H1 (cell line): ENCODE data around the gene STKLD1. TPM values are rescaled to one million over a fixed set of nuclear protein-coding genes. Genes with fewer than 3 reads are reported as not detected.

Experiments used
- ASH2L ChIP-seq: fragments of 200-600, 300-600 bp; sonication (generic); IDR thresholded peaks from one replicate; pipeline ENCODE4 v1.7.1; 2017; ENCODE audit warnings: low read length
- BACH1 ChIP-seq: IDR thresholded peaks from 2 replicates; pipeline ENCODE4 v1.6.1; 2012; ENCODE audit warnings: low read length, improper control_type of control experiment
- BCL11A ChIP-seq, 2 experiments: IDR thresholded peaks; one replicate each; pipeline ENCODE4 v1.6.1; 2011; ENCODE audit warnings: low read depth in 2 of 2, low read length in 2 of 2, mild to moderate bottlenecking in 2 of 2
- CBX8 ChIP-seq: fragments of 300-800, 300-1000 bp; sonication (generic); IDR thresholded peaks from 2 replicates; pipeline ENCODE4 v1.7.1; 2016; ENCODE audit warnings: low read depth, low read length, borderline replicate concordance
- CTBP2 ChIP-seq: IDR thresholded peaks from 2 replicates; pipeline ENCODE4 v1.7.0; 2011; ENCODE audit warnings: borderline replicate concordance, mild to moderate bottlenecking, moderate library complexity, mixed read lengths, low read length; ENCODE audit not compliant: insufficient read depth, insufficient read length
- EGR1 ChIP-seq: IDR thresholded peaks from 2 replicates; pipeline ENCODE4 v1.6.1; 2011; ENCODE audit warnings: low read depth, low read length, borderline replicate concordance
- EZH2 ChIP-seq: fragments of 200-600 bp; sonication (generic); IDR thresholded peaks from 2 replicates; pipeline ENCODE4 v1.7.1; 2012; ENCODE audit warnings: low read depth, mild to moderate bottlenecking, moderate library complexity, low read length, inconsistent platforms; ENCODE audit not compliant: severe bottlenecking
- HDAC6 ChIP-seq: IDR thresholded peaks from one replicate; pipeline ENCODE4 v1.7.1; 2012; ENCODE audit warnings: low read depth, mild to moderate bottlenecking, inconsistent platforms, low read length, moderate library complexity
- KDM1A ChIP-seq: fragments of 200-600, 300-600 bp; sonication (generic); IDR thresholded peaks from 2 replicates; pipeline ENCODE4 v1.7.1; 2016; ENCODE audit warnings: mild to moderate bottlenecking, low read length, borderline replicate concordance
- MAFK ChIP-seq: IDR thresholded peaks from 2 replicates; pipeline ENCODE4 v1.6.1; 2012; ENCODE audit warnings: low read depth, mild to moderate bottlenecking, improper control_type of control experiment, low read length
- RXRA ChIP-seq: IDR thresholded peaks from 2 replicates; pipeline ENCODE4 v1.6.1; 2011; ENCODE audit warnings: low read depth, mild to moderate bottlenecking, low read length, moderate library complexity; ENCODE audit not compliant: insufficient read depth
- SIN3A ChIP-seq, 2 experiments: IDR thresholded peaks in 1 of 2; conservative IDR thresholded peaks in 1 of 2; 2 replicates each; pipeline ENCODE4 v1.6.1; 2011 to 2012; ENCODE audit warnings: low read length in 2 of 2, improper control_type of control experiment in 1 of 2, low read depth in 1 of 2, mild to moderate bottlenecking in 1 of 2
- SIRT6 ChIP-seq: IDR thresholded peaks from one replicate; pipeline ENCODE4 v1.7.1; 2012; ENCODE audit warnings: low read length, inconsistent platforms
- SP1 ChIP-seq: IDR thresholded peaks from 2 replicates; pipeline ENCODE4 v1.6.1; 2011; ENCODE audit warnings: low read depth, low read length
- SRF ChIP-seq: IDR thresholded peaks from 2 replicates; pipeline ENCODE4 v1.6.1; 2011; ENCODE audit warnings: mild to moderate bottlenecking, low read depth, low read length, moderate library complexity
- SUZ12 ChIP-seq: fragments of 200-600 bp; sonication (generic); IDR thresholded peaks from 2 replicates; pipeline ENCODE4 v1.6.1; 2012; ENCODE audit warnings: mild to moderate bottlenecking, inconsistent platforms, low read length, moderate library complexity, mixed read lengths
- TCF12 ChIP-seq: IDR thresholded peaks from 2 replicates; pipeline ENCODE4 v1.6.1; 2011; ENCODE audit warnings: low read depth, mild to moderate bottlenecking, low read length
- ZNF274 ChIP-seq: IDR thresholded peaks from 2 replicates; pipeline ENCODE4 v1.7.0; 2012; ENCODE audit warnings: low read length, borderline replicate concordance; ENCODE audit errors: extremely low read depth
- polyA plus RNA-seq, 7 experiments: library from polyadenylated mRNA; depleted of rRNA in 3 of 7; stranded (reverse) in 5 of 7; unstranded in 2 of 7; fragments of >200 nt in 5 of 7; fragments of 200-250 nt in 2 of 7; gene quantifications; 1 replicate in 5 of 7; 2 replicates in 1 of 7; 4 replicates in 1 of 7; pipeline versions ENCODE4 v1.2.1 to v1.2.3, GENCODE V29; 2011 to 2013; ENCODE audit warnings: missing spikeins in 2 of 7, mixed read lengths in 2 of 7
- total RNA-seq: library from RNA; stranded (reverse); fragmentation: NEBNext Ultra II Directional; extraction: Animal tissue kit (Norgen Biotek cat#: 25700); gene quantifications from 2 replicates; pipeline ENCODE4 v1.2.1, GENCODE V29; 2021
- TF ChIP-seq, protein P1 (sequence below): IDR thresholded peaks from 2 replicates; pipeline ENCODE4 v1.6.1; 2011; ENCODE audit warnings: low read length, improper control_type of control experiment
- TF ChIP-seq, protein P2 (sequence below): IDR thresholded peaks from 2 replicates; pipeline ENCODE4 v1.6.1; 2012; ENCODE audit warnings: inconsistent platforms
- TF ChIP-seq, protein P3 (sequence below): IDR thresholded peaks from 2 replicates; pipeline ENCODE4 v1.6.1; 2012; ENCODE audit warnings: inconsistent platforms

Gene STKLD1
- total and polyA plus RNA-seq, 2 of the 8 experiments (the other 6 are each of a cell fraction or from before 2014, with no cell fraction given) = 0.26 TPM; not detected in 1

DNA sequence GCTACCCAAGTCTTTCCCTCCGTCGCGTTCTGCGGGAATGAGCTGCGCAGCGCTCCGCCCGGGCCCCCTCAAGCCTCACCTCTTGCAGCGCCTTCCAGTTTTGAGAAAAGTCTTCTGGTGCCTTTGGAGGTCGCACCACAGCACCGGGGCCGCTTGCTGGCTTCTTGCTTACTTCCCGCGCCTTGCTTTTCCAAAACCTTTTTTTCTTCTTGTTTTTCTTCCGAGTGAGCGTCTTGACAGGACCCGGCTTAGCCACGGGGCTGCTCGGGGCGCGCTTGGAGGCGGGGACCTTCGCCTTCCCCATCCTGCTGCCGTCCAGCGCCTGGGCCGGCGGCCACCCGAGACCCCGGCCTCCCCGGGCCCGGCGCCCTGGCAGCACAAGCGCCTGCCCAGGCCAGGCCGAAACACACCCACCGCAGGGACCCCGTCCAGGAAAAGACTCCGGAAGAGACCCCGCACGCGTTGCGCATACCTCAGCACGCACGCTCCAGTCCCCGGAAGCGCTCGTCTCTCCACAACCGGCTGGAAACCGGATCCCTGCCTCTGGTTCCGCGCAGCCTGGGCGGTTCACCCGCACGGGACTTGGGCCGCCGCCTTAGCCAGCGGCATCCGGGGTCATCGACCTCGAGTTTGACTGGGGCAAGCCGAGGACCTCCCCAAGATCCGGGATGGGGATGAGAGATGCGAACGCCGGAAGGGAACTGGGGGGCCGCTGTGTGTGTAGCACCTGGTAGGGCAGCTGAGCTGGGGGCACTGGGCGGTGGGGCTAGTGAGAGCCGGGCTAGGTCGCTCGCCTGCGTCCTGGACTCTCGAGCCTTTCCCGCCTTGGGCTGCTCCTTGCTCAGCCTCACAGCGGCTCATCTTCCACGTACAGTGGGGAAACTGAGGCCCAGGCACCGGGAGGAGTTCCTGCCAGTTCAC, 41.6 kb downstream of the STKLD1 start, which contains the start of gene REXO4 (continued):
- no peak for TF ChIP-seq EZH2
- TF ChIP-seq, protein P1, sequence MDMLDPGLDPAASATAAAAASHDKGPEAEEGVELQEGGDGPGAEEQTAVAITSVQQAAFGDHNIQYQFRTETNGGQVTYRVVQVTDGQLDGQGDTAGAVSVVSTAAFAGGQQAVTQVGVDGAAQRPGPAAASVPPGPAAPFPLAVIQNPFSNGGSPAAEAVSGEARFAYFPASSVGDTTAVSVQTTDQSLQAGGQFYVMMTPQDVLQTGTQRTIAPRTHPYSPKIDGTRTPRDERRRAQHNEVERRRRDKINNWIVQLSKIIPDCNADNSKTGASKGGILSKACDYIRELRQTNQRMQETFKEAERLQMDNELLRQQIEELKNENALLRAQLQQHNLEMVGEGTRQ = no peak
- no peak for TF ChIP-seq CBX8
- TF ChIP-seq, protein P2, sequence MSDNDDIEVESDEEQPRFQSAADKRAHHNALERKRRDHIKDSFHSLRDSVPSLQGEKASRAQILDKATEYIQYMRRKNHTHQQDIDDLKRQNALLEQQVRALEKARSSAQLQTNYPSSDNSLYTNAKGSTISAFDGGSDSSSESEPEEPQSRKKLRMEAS = peak; percentile 90
- no peak for TF ChIP-seq KDM1A
- TF ChIP-seq SUZ12 = no peak
- TF ChIP-seq SIN3A (conservative IDR thresholded peaks at IDR 0.05 in 1 of 2, IDR thresholded peaks at IDR 0.05 in 1 of 2; ENCODE audit: low read depth in 1 of 2, low read length in 2 of 2) = peak; percentile 22 to 95; a peak in 2 of 4 replicates
- peak; percentile 60; the same call in 1 of the 2 replicates for TF ChIP-seq SP1
- TF ChIP-seq SIRT6 = no peak
- TF ChIP-seq EGR1 = peak; percentile 69; the same call in 1 of the 2 replicates
- TF ChIP-seq CTBP2 = peak; percentile 91
- TF ChIP-seq RXRA = 0 out of 2 replicates have a peak, but pooled peaks have one; percentile 82
- no peak for TF ChIP-seq TCF12
- TF ChIP-seq HDAC6 = no peak
- peak; percentile 43; the same call in 1 of the 2 replicates for TF ChIP-seq SRF
- no peak for TF ChIP-seq BCL11A (IDR thresholded peaks at IDR 0.05; ENCODE audit: low read depth in 2 of 2, low read length in 2 of 2)
- TF ChIP-seq ZNF274 = no peak
- TF ChIP-seq ASH2L = peak; percentile 96
- TF ChIP-seq BACH1 = no peak
- TF ChIP-seq, protein P3, sequence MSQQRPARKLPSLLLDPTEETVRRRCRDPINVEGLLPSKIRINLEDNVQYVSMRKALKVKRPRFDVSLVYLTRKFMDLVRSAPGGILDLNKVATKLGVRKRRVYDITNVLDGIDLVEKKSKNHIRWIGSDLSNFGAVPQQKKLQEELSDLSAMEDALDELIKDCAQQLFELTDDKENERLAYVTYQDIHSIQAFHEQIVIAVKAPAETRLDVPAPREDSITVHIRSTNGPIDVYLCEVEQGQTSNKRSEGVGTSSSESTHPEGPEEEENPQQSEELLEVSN = peak; percentile 78; the same call in 1 of the 2 replicates
- TF ChIP-seq MAFK = no peak
